SK-N-SH treated with all-trans-retinoic acid at 6 μM for 48 hours (cell line): ENCODE measurements around the gene ODAD3.

Source experiments
- CREB5 ChIP-seq: fragments of 250-450 bp; sonication (Bioruptor Pico); IDR thresholded peaks from 2 replicates; pipeline ENCODE4 v1.5.1; 2020; ENCODE audit warnings: low read depth, mild to moderate bottlenecking, moderate library complexity
- CSDC2 ChIP-seq: fragments of 250-450 bp; sonication (Bioruptor Pico); IDR thresholded peaks from 2 replicates; pipeline ENCODE4 v1.5.0; 2020; ENCODE audit warnings: mild to moderate bottlenecking, moderate library complexity
- ESRRG ChIP-seq: fragments of 250-450 bp; sonication (Bioruptor Pico); IDR thresholded peaks from 2 replicates; pipeline ENCODE4 v1.6.1; 2021; ENCODE audit warnings: mild to moderate bottlenecking
- ISL1 ChIP-seq: fragments of 250-450 bp; sonication (Bioruptor Pico); IDR thresholded peaks from 2 replicates; pipeline ENCODE4 v2.1.2; 2022; ENCODE audit warnings: mild to moderate bottlenecking, moderate library complexity
- PATZ1 ChIP-seq: fragments of 250-450 bp; sonication (Bioruptor Pico); IDR thresholded peaks from 2 replicates; pipeline ENCODE4 v1.8.0; 2020; ENCODE audit warnings: mild to moderate bottlenecking, moderate library complexity, borderline replicate concordance
- RARB ChIP-seq: fragments of 250-450 bp; sonication (Bioruptor Pico); IDR thresholded peaks from 2 replicates; pipeline ENCODE4 v1.8.0; 2021; ENCODE audit warnings: mild to moderate bottlenecking, moderate library complexity
- TCF4 ChIP-seq: fragments of 250-450 bp; sonication (Bioruptor Pico); IDR thresholded peaks from 2 replicates; pipeline ENCODE4 v1.8.0; 2021; ENCODE audit warnings: mild to moderate bottlenecking, moderate library complexity, borderline replicate concordance

- TF ChIP-seq ESRRG (no peak), RARB (CRISPR knock-in tag) (no peak), ISL1 (CRISPR knock-in tag) (no peak), CSDC2 (no peak), PATZ1 (CRISPR knock-in tag) (no peak), TCF4 (no peak), CREB5 (CRISPR knock-in tag) (no peak)
Observed at GRCh38 chr19:11418094-11418548, 16.8 kb downstream of the ODAD3 start.
